ENCODE measurements around the gene YLPM1. TPM values are rescaled to one million over a fixed set of nuclear protein-coding genes. Genes with fewer than 3 reads are reported as not detected.

The YLPM1 gene
- total and polyA plus RNA-seq, 2 experiments from 2014 or later = 39.6 to 50.2 TPM

DNA sequence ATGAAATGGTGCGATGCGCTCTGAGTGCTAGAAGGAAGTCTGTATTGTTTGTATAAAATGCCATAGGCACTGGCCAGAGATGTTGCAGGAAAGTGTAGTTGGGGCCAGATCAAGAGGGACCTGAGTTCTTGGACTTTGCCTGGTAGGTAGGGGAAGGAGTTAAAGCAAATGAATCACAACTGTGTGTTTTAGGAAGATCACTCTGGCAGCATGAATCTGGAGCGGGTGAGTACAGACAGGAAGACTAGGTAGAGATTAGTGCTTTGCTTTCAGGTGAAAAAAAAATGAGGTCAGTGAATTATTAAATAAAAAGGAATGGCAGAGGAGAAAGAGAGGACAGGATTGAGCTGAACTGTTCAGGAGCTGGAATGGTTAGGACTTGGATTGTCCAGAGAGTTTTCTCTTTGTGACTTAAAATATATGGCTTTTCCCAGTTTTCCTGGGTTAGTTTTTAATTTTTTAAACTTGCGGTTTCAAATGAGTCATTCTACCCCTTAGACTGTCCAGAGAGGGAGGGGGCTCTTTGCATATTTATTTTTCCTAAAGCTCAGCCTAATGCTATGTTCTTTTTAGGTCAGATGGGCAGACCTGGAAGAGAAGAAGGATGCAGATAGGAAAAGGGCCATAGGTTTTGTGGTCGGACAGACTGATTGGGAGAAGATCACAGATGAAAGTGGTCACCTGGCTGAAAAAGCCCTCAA is 71.7 kb downstream of the YLPM1 start:
- Histone ChIP-seq H3K9me3 (ENCODE audit: low read depth) (no peaks in the 10 kb centered on the region), H3K27me3 (no peaks in the 10 kb centered on the region), H3K4me1 (ENCODE audit: low read depth) (no peaks in the 10 kb centered on the region), H3K36me3 (peaks cover 26% of the 10 kb centered on the region), H3K4me3 (no peak overlapping the region), H3K27ac (no peak overlapping the region)
- TF ChIP-seq, protein P1, sequence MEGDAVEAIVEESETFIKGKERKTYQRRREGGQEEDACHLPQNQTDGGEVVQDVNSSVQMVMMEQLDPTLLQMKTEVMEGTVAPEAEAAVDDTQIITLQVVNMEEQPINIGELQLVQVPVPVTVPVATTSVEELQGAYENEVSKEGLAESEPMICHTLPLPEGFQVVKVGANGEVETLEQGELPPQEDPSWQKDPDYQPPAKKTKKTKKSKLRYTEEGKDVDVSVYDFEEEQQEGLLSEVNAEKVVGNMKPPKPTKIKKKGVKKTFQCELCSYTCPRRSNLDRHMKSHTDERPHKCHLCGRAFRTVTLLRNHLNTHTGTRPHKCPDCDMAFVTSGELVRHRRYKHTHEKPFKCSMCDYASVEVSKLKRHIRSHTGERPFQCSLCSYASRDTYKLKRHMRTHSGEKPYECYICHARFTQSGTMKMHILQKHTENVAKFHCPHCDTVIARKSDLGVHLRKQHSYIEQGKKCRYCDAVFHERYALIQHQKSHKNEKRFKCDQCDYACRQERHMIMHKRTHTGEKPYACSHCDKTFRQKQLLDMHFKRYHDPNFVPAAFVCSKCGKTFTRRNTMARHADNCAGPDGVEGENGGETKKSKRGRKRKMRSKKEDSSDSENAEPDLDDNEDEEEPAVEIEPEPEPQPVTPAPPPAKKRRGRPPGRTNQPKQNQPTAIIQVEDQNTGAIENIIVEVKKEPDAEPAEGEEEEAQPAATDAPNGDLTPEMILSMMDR (IDR thresholded peaks at IDR 0.05; ENCODE audit: low read depth, low read length) = no peak
- no peak for DNase-seq (ENCODE audit: low read depth in 1 of 2, low spot score in 1 of 2)

DNA sequence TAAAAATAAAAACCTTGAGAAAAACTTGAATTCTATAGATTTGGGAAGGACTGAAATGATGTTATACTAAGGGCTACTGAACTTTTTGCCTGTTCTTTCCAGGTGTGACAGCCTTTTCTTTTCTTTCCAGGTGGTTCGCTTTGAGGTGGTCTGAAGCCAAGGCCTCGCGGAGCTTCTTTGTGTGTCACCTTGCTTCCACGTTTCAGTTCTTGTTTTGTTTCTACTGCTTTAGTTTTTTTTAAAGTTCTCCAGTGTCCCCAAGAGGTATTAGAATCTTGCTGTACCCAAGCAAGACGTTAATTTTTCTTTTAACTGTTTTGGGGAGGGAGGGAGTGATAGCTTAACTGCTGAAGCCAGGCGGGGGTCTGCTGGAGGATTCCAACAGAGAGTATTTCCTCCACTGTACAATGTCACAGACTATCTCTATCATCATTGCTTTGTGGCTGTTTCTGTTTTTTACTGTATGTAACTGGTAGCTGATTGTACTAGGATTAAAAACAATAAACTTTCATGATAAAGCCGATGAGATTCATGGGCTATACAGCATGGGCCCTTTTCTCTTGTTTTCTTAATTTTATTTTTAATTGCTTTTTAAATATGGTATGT is 72.6 kb downstream of the YLPM1 start:
- TF ChIP-seq, protein P1 (IDR thresholded peaks at IDR 0.05; ENCODE audit: low read depth, low read length) = no peak
- peak overlapping the region; percentile 27 for H3K27ac ChIP-seq

DNA sequence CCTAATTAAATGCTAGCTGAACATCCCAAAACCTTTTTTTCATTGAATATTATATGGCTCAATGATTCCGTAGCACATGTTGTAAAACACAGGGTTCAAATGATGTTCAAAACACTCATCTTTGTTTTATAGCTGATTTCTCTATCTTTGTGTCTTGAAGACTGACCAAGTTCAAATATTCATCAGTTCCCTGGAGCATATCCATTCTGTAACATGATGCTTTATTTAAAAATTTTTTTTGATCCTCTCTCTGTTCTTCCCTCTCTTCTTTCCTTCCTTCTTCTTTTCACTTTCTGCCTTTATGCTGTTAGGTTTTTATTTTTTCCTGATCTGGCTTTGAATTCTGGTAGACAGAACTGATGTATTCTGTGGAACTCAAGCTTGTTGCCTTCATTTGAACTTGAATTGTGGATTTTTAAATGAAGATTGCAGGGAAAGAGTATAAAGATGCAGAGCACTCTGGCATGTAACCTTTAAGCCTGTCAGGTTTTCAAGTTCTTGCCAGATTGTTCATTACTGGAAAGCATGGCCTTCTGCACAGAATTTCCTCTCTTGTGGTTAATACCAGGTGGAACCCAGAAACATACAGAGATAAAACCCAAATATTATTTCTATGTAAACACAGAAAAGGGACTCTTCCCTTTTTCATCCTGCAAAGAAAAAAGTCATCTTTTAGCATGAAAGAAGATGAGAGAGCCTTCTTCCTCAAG is 73.3 kb downstream of the YLPM1 start:
- peaks cover 12% of the 10 kb centered on the region for H3K36me3 ChIP-seq
- no peak overlapping the region for H3K4me3 ChIP-seq
- TF ChIP-seq, protein P1 (IDR thresholded peaks at IDR 0.05; ENCODE audit: low read depth, low read length) = no peak
- H3K9me3 ChIP-seq (ENCODE audit: low read depth) = no peaks in the 10 kb centered on the region
- no peaks in the 10 kb centered on the region for H3K27me3 ChIP-seq
- no peak for DNase-seq (ENCODE audit: low read depth in 1 of 2, low spot score in 1 of 2)
- H3K27ac ChIP-seq = no peak overlapping the region
- no peaks in the 10 kb centered on the region for H3K4me1 ChIP-seq (ENCODE audit: low read depth)

More for the DNA sequence above, 72.6 kb downstream of the YLPM1 start:
- Histone ChIP-seq H3K27me3 (no peaks in the 10 kb centered on the region), H3K9me3 (ENCODE audit: low read depth) (no peaks in the 10 kb centered on the region), H3K36me3 (peaks cover 17% of the 10 kb centered on the region), H3K4me1 (ENCODE audit: low read depth) (no peaks in the 10 kb centered on the region), H3K4me3 (no peak overlapping the region)
- no peak for DNase-seq (ENCODE audit: low read depth in 1 of 2, low spot score in 1 of 2)

DNA sequence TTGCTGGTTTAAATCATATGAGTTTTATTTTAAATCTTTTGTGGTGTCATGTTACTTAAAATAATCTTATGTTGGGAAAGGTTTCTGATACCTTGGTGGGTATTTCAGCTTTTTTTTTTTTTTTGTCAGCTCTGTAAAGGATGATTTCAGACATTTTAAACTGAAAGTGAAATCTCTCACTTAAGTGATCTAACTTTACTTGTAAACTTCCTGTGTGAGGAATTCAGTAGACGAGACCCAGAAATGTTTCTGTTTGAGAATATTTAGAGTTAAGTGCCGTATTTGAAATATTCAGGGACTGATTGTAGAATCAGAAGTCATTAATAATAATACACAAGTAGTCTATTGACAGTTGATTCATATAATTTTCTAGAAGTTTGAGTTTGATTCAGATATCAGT is 75.0 kb downstream of the YLPM1 start:
- Histone ChIP-seq H3K27me3 (no peaks in the 10 kb centered on the region), H3K4me1 (ENCODE audit: low read depth) (no peaks in the 10 kb centered on the region), H3K27ac (no peak overlapping the region), H3K9me3 (ENCODE audit: low read depth) (no peaks in the 10 kb centered on the region), H3K4me3 (no peak overlapping the region), H3K36me3 (peaks cover 10% of the 10 kb centered on the region)
- TF ChIP-seq, protein P1 (IDR thresholded peaks at IDR 0.05; ENCODE audit: low read depth, low read length) = no peak
- DNase-seq (ENCODE audit: low read depth in 1 of 2, low spot score in 1 of 2) = no peak

DNA sequence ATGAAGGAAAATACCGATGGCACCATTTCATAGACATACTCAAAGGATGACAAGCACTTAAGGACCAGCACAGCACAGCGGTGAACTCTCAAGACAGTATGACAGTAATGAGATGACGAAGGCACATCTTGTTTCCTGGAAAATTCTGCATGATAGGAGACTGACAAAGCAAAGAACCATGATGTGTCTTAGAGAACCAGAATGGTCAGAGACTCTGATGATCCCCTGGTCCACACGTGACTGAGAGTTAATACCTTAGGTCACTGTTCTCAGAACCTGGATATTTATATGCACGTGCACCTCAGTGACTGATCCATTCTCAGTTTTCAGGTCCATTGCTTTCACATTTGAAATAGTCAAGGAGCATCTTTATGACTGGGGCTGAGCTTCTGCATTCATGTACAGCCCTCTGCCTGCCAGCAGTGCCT is 77.5 kb downstream of the YLPM1 start:
- TF ChIP-seq, protein P1 (IDR thresholded peaks at IDR 0.05; ENCODE audit: low read depth, low read length) = no peak
- no peak overlapping the region for H3K4me3 ChIP-seq
- no peaks in the 10 kb centered on the region for H3K27me3 ChIP-seq
- H3K27ac ChIP-seq = no peak overlapping the region
- no peak for DNase-seq (ENCODE audit: low read depth in 1 of 2, low spot score in 1 of 2)
- no peaks in the 10 kb centered on the region for H3K4me1 ChIP-seq (ENCODE audit: low read depth)
- no peaks in the 10 kb centered on the region for H3K9me3 ChIP-seq (ENCODE audit: low read depth)
- H3K36me3 ChIP-seq = peaks cover 4% of the 10 kb centered on the region
